Suppressor macrophage treated with lipopolysaccharide for 4 hours (primary cell): ENCODE measurements around the gene COPG1.

ENCODE experiments used
- DNase-seq: peaks from one replicate; pipeline ENCODE4 v3.0.0-alpha.2; 2020

Gene COPG1

DNA sequence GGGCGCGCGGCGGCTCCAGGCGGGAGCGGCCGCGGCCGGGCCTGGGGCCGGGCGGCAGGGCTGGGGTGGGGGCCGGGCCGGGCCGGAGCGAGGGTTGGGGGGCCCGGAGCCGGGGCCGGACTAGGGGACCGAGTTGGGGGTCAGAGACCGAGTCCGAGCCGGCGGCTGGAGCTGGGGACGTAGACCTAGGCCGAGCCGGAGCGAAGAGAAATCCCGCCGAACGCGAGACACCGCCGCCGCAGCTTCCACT is 66.5 kb downstream of the COPG1 start:
- no peak for DNase-seq

DNA sequence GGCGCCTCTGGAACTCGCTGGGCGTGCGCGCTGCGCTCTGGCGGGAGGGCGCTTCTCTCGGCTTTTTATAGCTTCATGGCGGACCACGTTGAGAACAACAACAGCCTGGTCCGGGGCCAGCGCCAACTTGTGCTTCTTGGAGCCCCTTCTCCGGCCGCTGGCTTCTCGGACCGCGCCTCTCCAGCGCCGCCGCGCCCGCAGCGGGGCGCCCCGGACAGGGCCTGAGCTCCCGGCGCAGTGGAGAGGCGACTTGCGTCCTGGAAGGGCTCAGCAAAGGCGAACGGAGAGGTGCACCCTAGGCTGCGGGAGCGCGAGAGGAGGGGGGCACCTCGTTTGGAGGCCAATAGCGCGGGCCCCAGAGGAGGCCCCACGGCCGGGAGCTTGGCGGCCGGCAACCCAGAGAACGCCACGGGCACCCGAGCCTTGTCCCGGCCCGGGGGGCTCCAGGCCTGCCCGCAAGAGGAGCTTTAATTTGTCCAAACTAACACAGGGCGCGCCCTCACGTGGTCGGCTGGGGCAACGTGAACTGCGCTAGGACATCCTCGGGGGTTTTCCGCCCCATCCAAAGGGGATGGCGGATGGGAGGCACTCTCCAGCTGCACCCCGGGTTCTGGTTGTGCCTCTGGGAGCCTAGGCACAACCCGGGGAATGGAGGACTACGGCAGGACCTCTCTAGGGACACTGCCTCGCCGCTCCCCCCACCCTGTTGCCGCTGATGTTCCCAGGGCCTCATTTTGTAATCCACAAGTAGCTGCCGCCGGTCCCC is 67.0 kb downstream of the COPG1 start:
- DNase-seq, result peak; percentile 93

DNA sequence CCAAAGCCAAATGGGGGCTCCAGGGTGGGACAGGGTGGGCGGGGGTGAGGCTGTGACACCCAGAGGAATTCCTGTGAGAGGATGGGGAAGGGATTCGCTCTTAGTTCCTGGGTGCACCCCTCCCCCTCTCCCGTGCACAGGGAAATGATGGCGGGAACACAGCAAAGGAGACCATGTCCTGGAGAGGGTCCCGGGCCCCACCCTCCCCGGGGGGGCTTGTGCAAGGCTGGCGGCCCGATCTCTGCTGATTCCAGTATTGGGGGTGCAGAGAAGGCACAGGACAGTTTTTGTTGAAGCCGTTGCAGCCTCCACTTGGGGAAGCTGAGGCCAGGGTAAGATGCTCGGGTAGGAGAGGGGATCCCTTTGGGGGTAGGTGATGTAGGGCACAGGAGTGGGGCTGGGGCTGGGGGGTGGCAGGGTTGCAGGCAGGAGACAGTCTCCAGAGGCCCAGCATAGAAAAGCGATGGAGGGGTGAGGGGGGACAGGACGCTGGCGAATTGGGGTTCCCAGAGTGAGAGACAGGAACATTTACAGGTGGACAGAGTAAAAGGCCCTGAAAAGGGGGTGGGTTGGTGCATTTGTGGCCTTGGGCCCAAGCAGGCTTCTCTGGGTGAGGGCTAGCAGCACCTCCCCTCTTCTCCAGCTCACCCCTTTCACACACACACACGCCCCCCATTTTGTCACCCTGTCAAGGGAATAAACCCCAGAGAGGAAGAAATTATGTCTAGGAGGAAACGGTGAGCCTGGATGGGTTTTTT is 67.8 kb downstream of the COPG1 start:
- DNase-seq, result no peak

DNA sequence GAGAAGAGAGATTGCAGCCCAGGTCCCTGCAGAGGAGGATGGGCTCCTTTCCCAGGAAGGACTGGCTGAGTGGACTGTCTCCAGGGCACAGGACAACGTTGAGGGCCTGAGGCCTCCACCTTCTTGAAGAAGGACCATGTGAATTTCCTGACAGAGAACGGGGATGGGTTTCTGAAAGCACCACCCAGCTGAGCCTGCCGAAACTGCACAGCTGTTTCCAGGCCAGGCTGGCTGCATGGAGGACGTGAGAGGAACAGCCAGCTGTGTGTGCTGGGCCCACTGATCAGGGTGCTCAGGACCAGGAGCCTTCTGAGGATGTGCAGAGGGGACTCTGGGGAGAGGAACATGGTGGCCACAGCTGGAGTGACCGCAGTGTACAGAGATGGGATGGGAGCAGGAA is 68.4 kb downstream of the COPG1 start:
- DNase-seq, result no peak

DNA sequence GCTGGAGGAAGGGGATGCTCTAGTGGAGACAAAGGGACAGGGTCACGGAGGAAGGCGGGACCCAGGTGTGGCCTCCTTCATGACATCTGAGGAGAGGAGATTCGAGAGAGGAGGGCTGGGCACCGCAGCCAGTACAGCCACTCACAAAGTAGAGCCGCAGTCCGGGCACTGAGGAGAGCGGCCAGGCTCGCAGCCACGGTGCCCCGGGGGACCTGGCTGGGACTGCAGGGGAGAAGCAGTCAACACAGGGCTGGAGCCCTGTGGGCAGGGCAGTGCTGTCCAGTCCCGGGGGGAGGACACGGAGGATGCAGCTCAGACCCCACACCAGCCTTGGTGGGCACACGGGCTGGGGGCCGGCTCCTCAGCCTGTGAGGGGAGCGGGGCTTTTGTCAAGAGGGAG is 69.5 kb downstream of the COPG1 start:
- no peak for DNase-seq

DNA sequence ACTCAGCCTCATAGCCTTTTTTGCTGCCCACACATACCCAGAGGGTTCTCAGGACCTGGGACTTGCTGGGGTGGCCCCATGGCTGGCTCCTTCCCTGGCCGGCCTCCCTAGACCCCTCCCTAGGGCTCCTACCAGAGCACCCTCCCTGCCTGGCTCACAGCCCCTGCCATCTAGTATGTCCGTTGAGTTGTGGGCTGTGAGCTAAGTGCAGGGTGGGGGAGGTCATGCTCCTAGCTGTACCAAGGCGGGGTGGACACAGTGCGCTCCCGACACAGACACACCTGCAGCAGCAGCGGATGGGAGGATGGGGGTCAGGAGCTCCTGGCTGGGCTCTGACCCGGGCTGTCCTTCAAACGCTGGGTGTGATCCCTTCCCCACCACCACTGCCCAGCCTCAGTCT is 70.9 kb downstream of the COPG1 start:
- no peak for DNase-seq

DNA sequence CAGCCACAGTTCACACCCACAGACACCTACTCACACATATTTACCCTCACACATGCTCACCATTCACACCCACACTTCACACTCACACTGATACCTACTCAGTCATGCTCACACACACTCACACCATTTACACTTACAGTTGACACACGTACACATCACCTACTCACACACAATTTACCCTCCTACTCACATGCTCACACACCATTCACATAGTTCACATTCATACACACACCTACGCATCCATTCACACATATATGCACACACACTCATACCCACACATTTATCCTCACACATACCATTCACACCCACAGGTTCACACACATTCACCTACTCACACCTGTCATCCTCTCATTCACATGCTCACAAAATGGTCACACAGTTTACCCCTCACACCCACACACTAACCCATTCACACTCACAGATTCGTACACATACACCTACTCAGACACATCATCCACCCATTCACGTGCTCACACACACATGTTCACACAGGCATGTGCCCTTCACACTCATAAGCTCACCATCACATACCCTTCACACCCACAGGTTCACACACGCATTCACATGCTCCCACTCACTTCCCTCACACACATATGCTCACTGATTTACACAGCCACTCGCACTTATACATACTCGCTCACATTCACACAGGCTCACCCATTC is 71.5 kb downstream of the COPG1 start:
- DNase-seq, result no peak

DNA sequence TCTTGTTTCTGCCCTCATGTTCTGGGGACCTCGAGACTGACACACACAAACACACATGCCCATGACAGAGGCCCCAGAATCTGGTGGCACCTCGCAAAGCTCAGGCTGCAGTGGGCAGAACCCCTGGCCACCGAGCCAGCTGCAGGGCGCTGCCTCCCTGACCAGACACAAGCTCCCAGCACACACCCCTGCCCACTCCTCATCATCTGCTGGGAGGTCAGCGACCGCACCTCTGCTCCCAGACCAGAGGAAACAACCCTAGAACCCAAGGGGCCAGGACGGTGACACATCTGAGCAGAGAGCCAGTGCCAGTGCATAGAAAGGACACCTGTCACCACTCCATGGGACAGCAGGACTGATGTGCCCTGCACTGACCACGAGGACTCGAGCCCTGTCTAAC is 72.5 kb downstream of the COPG1 start:
- DNase-seq, result no peak

DNA sequence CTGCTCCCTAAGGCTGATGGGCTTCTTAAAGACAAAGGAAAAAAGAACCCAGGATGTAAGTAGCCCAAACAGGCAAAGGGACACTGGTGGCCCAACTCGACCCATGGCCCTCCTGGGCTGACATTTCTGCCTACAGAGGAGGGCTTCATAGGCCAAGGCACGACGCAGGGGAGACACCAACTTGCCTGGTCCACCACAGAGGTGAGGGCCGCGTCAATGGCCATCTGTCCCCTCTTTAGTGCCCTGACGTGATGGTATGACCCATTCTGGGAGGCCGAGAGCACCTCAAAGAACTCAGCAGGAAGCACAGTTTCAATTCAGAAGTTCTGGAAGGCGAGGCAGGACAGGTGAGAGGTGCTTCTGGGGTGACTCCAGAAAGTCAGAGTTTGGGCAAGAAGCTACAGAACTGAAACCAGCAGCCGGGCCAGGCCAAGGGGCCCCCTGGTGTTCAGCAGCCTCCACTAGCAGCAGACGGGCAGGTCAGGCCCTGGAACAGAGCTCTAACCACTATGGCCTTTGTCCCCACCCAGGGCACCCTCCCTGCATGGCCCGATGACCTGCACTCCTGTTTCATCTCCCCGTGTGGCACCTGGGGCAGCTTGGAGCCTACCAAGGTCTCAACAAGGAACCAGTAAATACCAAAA is 74.4 kb downstream of the COPG1 start:
- peak; percentile 41 for DNase-seq

DNA sequence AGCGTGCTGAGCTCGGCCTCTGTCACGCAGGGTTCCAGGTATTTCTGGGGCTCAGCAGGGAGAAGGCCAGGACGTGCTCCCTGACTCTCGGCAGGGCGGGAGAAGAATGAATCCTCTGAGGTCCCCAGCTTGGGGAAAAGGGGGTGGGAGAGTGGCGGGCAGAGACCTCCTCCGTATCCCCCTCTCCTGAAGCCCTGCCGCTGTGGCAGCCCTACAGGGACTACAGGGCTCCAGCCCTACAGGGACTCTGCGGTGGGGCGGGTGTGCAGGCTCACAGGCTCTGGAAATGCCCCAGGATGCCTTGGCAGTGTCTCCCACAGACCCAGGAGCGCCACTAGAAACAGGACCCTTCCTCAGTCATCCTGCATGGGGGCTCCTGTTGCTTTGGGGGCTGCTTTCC is 75.4 kb downstream of the COPG1 start:
- DNase-seq, result no peak

DNA sequence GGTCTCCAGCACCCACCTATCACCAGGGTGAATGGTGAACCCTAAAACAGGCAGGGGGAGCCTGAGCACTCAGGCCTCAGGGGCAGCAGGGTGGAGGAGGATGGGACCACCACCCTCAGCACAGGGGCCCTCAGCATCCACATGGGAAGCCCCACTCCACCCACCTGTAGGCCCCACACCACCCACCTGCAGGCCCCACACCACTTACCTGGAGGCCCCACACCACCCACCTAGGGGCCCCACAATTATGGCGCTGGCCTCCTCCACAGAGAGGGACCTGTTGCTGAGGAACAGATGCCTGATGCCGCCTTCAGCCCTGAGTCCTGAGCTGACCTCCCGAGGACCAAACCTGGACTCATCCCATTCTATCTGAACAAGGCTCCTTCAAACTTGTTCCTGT is 76.0 kb downstream of the COPG1 start:
- DNase-seq, result no peak

DNA sequence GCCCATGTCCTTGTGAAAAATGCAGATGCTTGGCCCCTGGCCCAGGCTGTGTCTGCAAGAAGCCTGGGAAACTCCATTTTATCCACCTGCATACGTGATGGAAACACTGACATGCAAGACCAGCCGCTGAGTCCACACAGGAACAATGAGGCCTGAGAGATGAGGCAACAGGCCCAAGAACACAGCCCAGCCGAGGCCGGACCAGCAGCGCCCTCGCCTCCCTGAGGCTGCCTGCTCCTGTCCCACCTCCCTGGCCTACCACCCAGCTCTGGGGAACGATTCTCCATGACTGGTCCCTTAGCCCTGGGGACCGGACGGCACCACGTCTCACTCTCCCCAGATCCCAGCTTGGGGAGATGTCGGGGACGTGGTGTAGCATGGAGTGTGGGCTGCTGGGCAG is 76.7 kb downstream of the COPG1 start:
- DNase-seq, result no peak

DNA sequence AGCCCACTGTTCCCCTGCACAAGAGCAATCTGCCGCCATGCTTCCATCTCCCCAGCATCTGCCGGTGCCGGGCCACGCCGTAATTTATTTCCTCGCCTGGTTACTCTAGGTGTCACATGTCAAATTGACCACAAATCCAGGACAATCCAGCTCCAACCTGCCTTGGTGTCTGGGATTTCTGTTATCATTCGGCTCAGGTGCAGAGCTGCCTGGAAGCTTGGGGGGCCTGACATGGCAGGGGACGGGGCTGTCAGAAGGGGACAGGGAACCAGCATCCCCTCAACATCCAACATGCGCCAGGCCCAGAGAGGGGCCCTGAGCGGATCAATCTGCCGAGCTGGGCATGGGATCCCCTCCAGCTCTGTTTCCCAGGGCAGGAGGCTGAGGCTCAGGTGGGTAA is 77.2 kb downstream of the COPG1 start:
- DNase-seq, result no peak
